GM18520 (cell line): ENCODE results near the gene COPS7B.

ENCODE experiments used
- ATAC-seq: cut with Tn5 transposase; IDR thresholded peaks from one replicate; pipeline ENCODE4 v1.9.1; 2021; ENCODE audit not compliant: unreplicated experiment

The COPS7B gene

DNA sequence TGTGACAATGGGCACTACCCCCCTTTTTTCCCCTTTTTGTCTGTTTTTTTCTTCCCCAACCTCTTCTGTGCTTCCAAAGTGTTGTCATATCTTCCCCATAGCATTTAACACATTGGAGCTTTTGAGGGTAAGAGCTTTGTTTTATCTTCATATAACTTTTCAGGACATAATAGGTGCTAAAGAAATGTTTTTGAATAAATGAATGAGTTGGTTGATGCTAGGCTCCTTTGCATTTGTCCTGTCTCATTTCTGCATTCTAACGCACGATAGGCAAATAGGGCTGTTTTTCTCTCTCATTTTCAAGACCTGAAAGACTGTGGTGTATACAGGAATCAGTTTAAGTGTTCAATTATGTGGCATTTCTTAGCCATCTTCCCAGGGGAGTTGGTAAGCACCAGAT lies 832 bp upstream of the COPS7B start:
- no peak for ATAC-seq

DNA sequence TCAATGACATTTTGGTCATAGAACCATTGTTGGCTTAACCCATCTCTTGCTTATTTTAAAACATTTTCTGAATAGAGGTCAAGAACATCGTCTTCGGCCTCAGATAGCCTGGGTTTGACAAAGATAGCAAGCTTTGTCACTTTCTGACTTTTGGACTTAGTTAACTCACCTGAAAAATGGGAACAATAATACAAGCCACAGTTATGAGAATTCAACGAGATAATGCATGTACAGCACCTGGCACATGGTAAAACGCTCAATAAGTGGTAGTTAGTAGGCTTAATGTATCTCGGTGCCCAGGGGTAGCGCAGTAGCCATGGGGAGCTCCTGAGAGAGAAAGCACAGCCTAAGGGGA lies 446 bp upstream of the COPS7B start:
- ATAC-seq, result no peak

DNA sequence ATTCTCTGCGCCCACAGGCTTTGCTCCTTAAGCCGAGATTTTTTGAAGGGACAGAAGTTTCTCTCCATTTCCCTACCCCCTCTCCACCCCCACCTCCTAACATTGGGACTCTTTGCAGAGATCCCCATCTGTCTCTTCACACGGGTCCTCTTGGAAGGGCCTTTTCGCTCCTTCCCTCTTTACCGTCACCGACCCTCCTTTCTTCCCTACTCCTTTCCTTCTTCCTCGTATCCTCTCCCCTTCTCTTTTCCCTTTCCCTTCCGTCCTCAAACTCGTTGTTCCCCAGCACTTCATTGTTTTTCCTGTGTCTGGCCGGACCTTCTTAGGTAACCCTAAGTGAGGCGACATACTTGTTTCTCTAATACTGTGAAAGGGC lies 660 bp downstream of the COPS7B start:
- ATAC-seq, result no peak

DNA sequence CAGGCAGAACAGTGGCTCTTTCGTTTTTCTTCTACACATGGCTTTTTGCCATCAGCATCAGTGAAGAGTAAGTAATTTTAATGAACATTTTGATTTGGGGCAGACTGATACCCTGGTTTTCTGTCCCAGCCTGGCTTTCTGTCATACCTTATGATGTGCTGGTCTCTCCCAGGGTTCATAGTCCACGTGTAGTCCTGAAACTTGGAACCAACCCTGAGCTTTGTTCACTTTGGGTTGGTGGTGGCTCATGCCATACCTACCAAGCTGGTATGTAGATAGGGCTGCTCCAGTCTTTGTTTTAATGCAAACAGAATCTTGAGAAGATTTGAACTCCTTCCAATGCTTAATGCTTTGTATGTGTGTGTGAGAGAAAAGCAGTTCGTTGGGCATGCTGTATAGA lies 4.9 kb downstream of the COPS7B start:
- no peak for ATAC-seq

DNA sequence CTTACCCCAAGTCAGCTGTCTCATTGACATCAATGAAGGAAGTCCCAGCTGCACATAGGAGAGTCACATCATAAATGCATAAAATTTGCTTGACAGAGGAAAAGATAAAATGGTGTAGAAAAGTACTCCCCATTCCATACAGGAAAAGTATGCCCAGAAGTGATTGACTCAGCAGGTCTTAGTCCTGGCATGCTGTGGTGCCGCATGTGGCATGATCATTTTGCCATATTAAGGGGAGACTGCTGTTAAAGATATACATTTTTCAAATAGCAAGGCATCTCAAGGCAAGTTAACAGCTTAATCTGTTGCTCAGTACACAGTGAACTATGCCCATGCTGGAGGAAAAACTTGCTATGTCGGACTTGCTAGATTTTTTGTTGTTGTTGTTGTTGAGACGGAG lies 8.1 kb downstream of the COPS7B start:
- no peak for ATAC-seq

DNA sequence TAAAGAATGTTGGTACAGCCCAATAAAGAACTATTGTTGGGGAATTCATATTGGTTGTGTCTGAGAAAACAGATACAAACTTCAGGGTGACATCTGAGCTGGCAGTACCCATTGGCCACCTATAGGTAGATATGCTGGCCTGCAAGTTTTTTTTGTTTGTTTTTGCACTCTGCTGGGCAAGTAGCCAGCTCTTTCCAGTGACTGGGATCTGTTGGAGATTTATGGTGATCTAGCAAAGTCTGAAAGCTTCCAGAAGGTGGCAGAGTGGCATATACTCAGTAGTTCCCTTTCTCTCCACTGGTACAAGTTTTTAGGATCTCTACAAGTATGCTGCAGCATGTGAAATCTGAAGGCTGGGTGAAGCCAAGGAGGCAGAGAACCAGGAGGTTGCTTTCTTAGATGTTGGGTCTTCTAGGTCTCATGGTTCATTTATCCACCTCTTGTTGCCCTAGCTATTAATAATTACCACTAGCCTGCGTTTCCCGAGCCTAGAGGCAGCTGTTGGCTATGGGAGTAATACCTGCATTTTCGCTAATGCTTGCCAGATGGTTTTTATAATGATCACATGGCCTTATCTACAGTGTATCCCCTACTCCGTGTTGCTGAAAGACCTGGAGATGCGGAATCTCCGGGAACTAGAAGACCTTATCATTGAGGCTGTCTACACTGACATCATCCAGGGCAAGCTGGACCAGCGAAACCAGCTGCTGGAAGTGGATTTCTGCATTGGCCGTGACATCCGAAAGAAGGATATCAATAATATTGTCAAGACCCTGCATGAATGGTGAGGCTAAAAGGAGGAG lies 9.5 kb downstream of the COPS7B start:
- ATAC-seq, result no peak

DNA sequence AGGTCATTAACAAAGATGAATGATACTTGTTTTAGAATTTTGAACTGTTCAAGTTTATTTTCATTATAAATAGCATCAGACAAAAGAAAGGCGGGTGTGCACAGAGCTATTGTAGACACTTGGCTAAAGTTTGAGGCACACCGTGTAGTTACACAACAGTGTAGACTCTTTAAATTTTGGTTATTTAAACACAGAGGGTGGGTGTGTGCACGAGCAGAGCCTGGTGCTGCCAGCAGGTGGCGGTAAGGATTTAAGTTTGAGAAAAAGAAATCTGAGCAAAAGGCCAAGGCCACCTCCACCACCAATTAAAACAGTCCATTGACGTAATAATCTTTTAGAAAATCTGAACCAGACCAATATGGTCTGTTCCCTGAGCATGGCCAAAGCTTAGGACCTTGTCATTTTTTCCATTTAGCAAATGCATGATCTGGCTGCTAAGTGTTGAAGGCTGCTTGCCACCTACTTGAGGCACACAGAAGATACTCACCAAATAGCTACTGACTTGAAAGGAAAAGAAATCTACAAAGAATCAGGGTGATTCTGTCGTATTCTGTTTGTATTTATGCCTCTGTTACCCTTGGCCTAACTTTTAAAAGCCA lies 14.3 kb downstream of the COPS7B start:
- no peak for ATAC-seq

DNA sequence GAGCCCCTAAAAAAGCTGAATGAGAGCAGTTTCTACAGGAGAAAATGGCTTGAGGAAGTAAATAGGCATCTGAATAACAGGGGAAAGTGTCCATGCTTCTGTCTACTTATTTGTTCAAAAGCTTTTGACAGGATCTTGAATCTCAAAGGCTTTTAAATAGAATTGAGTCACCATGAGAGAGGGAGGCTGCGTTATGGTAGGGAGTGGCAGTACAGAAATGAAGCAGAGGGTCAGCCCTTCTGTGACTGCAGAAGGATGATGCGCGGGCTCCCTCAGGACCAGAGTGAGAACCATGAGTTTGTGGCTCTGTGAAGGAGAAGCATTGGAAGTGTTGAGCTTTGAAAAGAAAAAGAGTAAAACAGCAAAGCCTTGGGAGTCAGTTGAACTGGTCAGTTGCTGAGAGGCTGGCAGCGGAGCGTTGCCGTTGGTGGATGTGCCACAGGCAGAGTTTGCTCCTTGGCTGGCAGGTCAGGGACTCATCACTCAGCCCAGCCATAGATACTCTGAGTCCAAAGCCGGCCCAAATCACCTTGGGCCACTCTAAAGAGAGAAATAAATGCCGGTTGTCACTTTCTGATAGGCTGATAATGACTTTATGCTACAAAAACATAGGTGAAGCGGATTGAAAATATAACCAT lies 17.4 kb downstream of the COPS7B start:
- no peak for ATAC-seq

DNA sequence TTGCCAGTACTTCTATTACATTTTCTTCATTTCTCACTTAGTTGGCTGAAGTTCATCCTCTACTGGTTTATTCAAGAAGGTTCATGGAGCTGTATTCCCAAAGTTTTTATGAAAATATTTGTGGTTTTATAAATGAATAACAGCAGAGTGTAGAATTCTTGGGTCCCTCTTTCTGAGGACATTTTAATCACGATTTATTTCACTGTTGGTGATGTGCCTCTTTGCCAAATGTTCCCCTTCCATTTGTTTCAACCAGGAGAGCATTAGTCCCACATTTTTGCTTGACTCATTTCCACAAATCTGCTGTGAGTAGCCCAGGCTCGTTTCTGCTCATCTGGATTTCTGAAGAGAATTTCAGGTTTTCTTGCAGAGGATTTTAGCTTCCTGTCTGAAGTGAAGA lies 20.8 kb downstream of the COPS7B start:
- no peak for ATAC-seq

DNA sequence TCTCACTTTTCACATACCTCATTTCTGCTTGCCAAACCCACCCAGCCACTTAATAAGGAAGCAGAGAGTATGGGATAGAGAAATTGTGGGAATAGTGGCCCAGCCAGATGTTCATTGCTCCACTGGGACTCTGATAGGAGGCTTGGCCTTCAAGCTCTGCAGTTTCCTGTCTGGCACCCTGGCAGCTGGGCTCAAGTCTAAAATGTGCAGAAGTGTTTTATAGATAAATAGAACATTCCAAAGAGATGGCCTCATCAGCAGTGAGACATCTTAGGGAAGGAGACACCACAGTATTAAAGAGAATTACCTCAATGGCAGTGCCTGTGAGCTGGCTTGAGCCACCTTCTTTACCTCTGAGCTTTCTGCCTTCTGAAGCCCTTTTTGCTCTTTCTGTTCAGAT lies 24.7 kb downstream of the COPS7B start:
- ATAC-seq, result no peak

DNA sequence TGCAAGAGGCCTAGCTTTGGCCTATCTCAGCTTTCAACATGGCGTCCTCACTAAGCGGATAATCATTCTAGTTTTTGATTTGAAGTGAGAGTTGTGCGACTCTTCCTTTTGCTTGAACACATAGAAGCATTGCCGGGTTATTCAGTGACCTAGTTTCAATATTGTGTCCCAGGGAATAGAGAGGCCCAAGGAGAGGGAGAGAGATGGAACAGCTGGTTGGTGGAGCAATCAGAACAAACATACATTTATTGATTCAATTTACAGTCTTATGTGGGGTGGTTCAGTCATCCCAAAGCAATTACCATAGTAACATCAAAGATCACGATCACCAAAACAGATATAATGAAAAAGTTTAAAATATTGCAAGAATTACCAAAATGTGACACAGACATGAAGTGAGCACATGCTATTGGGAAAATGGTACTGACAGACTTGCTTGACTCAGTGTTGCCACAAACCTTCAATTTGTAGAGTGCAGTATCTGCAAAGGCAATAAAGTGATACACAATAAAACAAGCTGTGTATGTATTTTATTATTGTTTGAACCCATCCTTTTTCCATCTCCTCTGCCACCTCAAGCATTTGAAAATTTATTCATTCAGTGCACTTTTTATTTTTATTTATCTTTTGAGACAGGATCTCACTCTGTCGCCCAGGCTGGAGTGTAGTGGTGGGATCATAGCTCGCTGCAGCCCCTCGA lies 30.2 kb downstream of the COPS7B start:
- ATAC-seq, result no peak

DNA sequence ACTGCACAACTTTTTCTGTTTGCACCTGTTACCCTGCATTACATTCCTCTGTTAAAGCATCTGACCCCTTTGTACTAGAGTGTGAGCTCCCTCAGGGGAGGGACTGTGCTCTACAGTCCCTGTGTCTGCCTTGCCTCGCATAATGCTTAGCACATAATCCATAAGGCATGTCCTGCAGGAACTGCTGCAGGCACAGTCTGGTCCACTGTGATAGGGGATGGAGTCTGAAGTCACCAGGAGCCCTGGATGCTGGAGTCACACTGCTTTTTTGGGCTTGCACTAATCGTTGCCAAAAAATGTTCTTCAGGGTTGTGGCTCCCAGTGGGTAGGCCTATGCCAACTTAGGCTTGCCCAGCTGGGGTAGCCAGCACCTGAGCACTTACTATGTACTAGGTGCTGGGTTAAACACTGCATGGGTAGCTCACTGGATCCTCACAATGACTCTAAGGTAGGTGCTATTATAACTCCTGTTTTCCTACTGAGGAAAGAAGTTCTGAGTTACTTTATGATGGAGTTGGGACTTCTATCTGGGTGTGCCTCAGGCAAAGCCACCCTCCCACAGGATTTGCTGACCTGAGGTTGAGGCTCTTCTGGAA lies 33.3 kb downstream of the COPS7B start:
- no peak for ATAC-seq

DNA sequence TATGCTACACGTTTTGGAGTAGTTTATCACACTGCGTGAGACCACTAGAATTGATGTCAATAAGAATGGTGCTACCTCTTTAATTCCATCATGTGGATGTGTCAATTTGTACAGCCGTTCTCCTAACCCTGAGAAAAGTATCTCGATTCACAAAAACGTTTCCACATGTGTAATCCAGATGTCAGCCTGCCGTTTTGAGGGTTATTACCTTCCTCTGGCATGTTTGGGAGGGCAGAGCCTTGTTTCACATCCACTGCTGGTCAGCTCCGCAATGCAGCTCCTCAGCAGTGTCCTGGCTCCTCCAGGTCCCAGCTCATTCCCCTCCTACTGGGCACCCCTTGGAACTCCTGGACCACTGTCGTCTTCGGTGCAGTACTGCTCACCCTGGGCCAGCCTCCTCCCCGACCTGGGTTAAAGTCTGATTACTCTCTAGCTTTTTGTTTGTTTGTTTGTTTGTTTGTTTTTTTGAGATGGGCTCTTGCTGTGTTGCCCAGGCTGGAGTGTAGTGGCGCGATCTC lies 34.6 kb downstream of the COPS7B start:
- ATAC-seq, result no peak

DNA sequence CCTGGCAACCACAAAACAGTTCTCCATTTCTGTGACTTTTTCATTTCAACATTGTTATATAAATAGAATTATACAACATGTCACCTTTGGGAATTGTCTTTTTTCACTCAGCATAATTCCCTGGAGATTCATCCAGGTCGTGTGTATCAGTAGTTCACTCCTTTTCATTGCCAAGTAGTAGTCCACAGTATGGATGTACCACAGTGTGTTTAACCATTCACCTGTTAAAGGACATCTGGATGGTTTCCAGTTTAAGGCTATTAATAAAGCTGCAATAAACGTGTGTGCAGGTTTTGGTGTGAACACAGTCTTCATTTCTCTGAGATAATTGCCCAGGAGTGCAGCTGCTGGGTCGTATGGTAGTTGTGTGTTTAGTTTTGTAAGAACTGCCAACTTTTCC lies 35.7 kb downstream of the COPS7B start:
- ATAC-seq, result no peak

DNA sequence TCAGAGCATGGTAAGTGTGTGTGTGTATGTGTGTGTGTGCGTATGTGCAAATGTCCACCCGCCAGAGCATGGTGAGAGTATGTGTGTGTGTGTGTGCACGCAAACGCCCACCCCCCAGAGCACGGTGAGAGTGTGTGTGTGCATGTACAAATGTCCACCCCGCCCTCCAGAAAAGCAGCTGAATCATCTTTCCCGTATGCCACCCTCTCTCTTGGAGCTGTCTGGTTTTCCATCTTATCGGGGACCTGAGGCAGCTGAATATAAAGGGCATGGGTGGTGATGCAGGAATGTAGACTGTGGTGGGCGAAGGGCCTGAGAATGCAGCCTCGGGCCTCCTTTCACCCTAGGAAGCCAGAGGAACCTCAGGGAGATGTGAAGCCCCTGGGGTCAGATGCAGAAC lies 66.9 kb downstream of the COPS7B start:
- no peak for ATAC-seq

DNA sequence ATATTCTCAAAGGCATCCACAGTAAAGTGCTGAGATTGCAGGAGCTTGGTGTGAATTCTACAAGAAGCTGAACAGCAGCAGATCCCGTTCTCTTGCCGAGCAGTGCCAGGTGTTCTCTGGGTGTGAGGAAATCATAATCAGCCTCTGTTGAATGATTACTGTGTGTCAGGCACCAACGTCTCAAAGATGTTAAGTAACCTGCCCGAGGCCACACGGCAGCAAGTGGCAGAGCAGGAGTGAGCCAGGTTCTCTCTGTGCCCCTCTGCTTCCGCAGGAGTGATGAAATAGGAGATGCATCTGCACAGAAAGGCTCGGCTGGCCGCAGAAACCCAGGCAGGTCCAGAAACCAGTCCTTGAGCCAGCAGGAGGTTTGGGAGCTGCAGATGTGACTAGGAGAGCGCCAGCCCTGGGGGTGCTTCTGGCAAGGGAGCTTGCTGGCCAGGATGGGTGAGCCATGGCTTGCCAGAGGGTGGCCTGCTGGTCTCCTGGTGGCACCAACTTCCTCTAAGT lies 68.4 kb downstream of the COPS7B start:
- no peak for ATAC-seq

DNA sequence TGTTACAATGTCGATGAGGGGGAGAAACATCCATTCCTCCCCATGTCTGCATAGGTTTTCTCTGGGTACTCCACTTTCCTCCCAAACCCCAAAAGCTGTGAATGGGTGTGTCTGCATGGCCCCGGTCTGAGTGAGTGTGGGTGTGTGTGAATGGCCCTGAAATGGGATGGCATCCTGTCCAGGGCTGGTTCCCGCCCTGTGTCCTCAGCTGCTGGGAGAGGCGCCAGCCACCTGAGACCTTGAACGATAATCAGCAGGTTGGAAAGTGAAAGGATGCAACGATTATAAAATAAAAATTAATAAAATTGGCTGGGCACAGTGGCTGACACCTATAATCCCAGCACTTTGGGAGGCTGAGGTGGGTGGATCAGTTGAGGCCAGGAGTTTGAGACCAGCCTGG lies 70.7 kb downstream of the COPS7B start:
- no peak for ATAC-seq
